HepG2 (cell line): Measurements from ENCODE around the gene LIME1. TPM values are rescaled to one million over a fixed set of nuclear protein-coding genes. Genes with fewer than 3 reads are reported as not detected.

Experiments used
- HDAC2 ChIP-seq: sonication (generic); formaldehyde crosslinking; IDR thresholded peaks from 2 replicates; pipeline ENCODE4 v1.4.0; 2020; ENCODE audit warnings: missing genetic modification reagents
- KAT7 ChIP-seq: IDR thresholded peaks from 2 replicates; pipeline ENCODE4 v1.6.1; 2018; ENCODE audit warnings: borderline replicate concordance, missing compliant biosample characterization
- KMT2A ChIP-seq: sonication (generic); formaldehyde crosslinking; IDR thresholded peaks from 2 replicates; pipeline ENCODE4 v1.4.0; 2020; ENCODE audit warnings: missing genetic modification reagents
- RBM39 ChIP-seq: fragments of 200-400 bp; formaldehyde crosslinking; IDR thresholded peaks from one replicate; pipeline ENCODE4 v1.6.1; 2018; ENCODE audit warnings: antibody characterized with exemption, mild to moderate bottlenecking, low read depth, low read length; ENCODE audit not compliant: poor library complexity, severe bottlenecking
- SKI ChIP-seq: fragments of 450-650 bp; IDR thresholded peaks from one replicate; pipeline ENCODE4 v1.6.1; 2018; ENCODE audit warnings: mild to moderate bottlenecking; ENCODE audit not compliant: partially characterized antibody
- SRSF1 ChIP-seq: fragments of 200-400 bp; formaldehyde crosslinking; optimal IDR thresholded peaks from 2 replicates; pipeline ENCODE3; 2017; ENCODE audit warnings: mild to moderate bottlenecking, low read depth, low read length, moderate library complexity
- ZBTB8A ChIP-seq: sonication (generic); formaldehyde crosslinking; IDR thresholded peaks from 2 replicates; pipeline ENCODE4 v1.4.0; 2020; ENCODE audit warnings: mild to moderate bottlenecking, low read depth, missing genetic modification reagents, borderline replicate concordance
- ZFP62 ChIP-seq: sonication (generic); formaldehyde crosslinking; IDR thresholded peaks from 2 replicates; pipeline ENCODE4 v1.4.0; 2020; ENCODE audit warnings: missing genetic modification reagents
- ZNF335 ChIP-seq: sonication (generic); formaldehyde crosslinking; IDR thresholded peaks from 2 replicates; pipeline ENCODE4 v1.4.0; 2020; ENCODE audit warnings: missing genetic modification reagents
- ZNF34 ChIP-seq: sonication (generic); formaldehyde crosslinking; IDR thresholded peaks from 2 replicates; pipeline ENCODE4 v1.4.0; 2020; ENCODE audit warnings: mild to moderate bottlenecking, missing genetic modification reagents, borderline replicate concordance
- ZNF552 ChIP-seq: sonication (generic); formaldehyde crosslinking; IDR thresholded peaks from 2 replicates; pipeline ENCODE4 v1.9.0; 2022; ENCODE audit warnings: missing genetic modification reagents, mild to moderate bottlenecking, borderline replicate concordance
- ZNF558 ChIP-seq: sonication (generic); formaldehyde crosslinking; IDR thresholded peaks from 2 replicates; pipeline ENCODE4 v1.9.0; 2022; ENCODE audit warnings: mild to moderate bottlenecking, missing genetic modification reagents, borderline replicate concordance
- ZNF572 ChIP-seq: sonication (generic); formaldehyde crosslinking; IDR thresholded peaks from 2 replicates; pipeline ENCODE4 v1.5.1; 2020; ENCODE audit warnings: mild to moderate bottlenecking, missing genetic modification reagents
- ZNF766 ChIP-seq: sonication (generic); formaldehyde crosslinking; IDR thresholded peaks from 2 replicates; pipeline ENCODE4 v1.5.0; 2020; ENCODE audit warnings: missing genetic modification reagents, borderline replicate concordance
- ZSCAN30 ChIP-seq: sonication (generic); formaldehyde crosslinking; IDR thresholded peaks from 2 replicates; pipeline ENCODE4 v1.5.0; 2020; ENCODE audit warnings: mild to moderate bottlenecking, missing genetic modification reagents
- ZSCAN31 ChIP-seq: sonication (generic); formaldehyde crosslinking; IDR thresholded peaks from 2 replicates; pipeline ENCODE4 v1.5.0; 2020; ENCODE audit warnings: low read depth, mild to moderate bottlenecking, missing genetic modification reagents
- polyA plus RNA-seq, 8 experiments: library from polyadenylated mRNA; depleted of rRNA in 3 of 8; stranded (reverse) in 7 of 8; unstranded in 1 of 8; fragments of >200 nt; fragmentation: Illumina TruSeq in 4 of 8; extraction: Trizol in 4 of 8; gene quantifications; 2 replicates each; pipeline versions ENCODE4 v1.2.1 to v1.2.3, GENCODE V29; 2011 to 2016; ENCODE audit warnings: low read depth in 4 of 8, missing spikeins in 1 of 8, mixed read lengths in 1 of 8; ENCODE audit not compliant: insufficient read depth in 1 of 8
- total RNA-seq, 5 experiments: library from RNA; depleted of rRNA; stranded (reverse); fragments of >200 nt; fragmentation: Illumina TruSeq; extraction: Trizol; gene quantifications; 2 replicates each; pipeline ENCODE4 v1.2.3, GENCODE V29; 2016; ENCODE audit warnings: low read depth in 1 of 5
- TF ChIP-seq, protein P1 (sequence below): sonication (generic); formaldehyde crosslinking; IDR thresholded peaks from 2 replicates; pipeline ENCODE4 v1.5.0; 2020; ENCODE audit warnings: mild to moderate bottlenecking, missing genetic modification reagents, borderline replicate concordance
- TF ChIP-seq, protein P2 (sequence below): sonication (generic); formaldehyde crosslinking; IDR thresholded peaks from 2 replicates; pipeline ENCODE4 v1.8.1; 2023; ENCODE audit warnings: missing genetic modification reagents, inconsistent platforms, borderline replicate concordance
- TF ChIP-seq, protein P3 (sequence below): fragments of 450-650 bp; IDR thresholded peaks from 2 replicates; pipeline ENCODE4 v1.6.1; 2017

Gene LIME1
- total and polyA plus RNA-seq, 2 of the 13 experiments (the other 11 are each of a cell fraction or from before 2014, with no cell fraction given): 13.0 to 61.5 TPM

DNA sequence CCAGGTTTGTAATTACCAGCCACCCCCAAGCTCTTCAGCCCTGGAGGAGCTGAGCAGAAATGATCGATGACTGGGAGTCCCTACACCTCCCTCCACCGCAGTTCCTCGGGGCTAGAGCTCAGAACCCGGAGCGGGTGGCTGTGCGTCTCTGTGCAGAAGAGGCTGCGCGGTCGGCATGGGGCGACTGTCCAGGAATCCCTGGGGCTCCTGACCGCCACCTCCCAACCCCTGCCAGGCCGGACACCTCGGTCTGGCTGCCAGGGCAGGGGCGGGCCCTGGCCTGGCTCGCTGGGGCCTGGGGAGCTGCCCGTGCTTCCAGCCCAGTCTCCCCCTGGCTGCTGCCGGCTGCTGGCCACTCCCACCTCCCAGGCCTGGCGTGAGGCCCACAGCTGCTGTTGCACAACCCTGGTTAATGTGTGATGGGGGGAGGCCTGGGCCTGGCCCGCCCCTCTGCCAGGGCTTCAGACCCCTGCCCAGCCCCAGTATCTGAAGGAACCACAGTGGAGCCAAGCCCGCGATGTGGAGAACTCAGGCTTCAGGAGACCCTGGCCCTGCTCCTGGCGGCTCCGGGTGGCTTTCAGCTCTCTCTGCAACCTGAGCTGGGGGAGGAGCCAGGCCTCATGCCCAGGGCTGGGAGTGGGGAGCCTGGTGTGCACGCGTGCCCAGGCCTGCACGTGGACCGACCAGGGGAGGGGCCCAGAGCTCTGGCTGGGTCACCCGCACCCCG is 4.3 kb downstream of the LIME1 start (continued):
- TF ChIP-seq, protein P1, sequence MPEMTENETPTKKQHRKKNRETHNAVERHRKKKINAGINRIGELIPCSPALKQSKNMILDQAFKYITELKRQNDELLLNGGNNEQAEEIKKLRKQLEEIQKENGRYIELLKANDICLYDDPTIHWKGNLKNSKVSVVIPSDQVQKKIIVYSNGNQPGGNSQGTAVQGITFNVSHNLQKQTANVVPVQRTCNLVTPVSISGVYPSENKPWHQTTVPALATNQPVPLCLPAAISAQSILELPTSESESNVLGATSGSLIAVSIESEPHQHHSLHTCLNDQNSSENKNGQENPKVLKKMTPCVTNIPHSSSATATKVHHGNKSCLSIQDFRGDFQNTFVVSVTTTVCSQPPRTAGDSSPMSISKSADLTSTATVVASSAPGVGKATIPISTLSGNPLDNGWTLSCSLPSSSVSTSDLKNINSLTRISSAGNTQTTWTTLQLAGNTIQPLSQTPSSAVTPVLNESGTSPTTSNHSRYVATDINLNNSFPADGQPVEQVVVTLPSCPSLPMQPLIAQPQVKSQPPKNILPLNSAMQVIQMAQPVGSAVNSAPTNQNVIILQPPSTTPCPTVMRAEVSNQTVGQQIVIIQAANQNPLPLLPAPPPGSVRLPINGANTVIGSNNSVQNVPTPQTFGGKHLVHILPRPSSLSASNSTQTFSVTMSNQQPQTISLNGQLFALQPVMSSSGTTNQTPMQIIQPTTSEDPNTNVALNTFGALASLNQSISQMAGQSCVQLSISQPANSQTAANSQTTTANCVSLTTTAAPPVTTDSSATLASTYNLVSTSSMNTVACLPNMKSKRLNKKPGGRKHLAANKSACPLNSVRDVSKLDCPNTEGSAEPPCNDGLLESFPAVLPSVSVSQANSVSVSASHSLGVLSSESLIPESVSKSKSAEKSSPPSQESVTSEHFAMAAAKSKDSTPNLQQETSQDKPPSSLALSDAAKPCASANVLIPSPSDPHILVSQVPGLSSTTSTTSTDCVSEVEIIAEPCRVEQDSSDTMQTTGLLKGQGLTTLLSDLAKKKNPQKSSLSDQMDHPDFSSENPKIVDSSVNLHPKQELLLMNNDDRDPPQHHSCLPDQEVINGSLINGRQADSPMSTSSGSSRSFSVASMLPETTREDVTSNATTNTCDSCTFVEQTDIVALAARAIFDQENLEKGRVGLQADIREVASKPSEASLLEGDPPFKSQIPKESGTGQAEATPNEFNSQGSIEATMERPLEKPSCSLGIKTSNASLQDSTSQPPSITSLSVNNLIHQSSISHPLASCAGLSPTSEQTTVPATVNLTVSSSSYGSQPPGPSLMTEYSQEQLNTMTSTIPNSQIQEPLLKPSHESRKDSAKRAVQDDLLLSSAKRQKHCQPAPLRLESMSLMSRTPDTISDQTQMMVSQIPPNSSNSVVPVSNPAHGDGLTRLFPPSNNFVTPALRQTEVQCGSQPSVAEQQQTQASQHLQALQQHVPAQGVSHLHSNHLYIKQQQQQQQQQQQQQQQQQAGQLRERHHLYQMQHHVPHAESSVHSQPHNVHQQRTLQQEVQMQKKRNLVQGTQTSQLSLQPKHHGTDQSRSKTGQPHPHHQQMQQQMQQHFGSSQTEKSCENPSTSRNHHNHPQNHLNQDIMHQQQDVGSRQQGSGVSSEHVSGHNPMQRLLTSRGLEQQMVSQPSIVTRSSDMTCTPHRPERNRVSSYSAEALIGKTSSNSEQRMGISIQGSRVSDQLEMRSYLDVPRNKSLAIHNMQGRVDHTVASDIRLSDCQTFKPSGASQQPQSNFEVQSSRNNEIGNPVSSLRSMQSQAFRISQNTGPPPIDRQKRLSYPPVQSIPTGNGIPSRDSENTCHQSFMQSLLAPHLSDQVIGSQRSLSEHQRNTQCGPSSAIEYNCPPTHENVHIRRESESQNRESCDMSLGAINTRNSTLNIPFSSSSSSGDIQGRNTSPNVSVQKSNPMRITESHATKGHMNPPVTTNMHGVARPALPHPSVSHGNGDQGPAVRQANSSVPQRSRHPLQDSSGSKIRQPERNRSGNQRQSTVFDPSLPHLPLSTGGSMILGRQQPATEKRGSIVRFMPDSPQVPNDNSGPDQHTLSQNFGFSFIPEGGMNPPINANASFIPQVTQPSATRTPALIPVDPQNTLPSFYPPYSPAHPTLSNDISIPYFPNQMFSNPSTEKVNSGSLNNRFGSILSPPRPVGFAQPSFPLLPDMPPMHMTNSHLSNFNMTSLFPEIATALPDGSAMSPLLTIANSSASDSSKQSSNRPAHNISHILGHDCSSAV (CRISPR knock-in tag): no peak
- no peak; the same call in 1 of the 2 replicates for TF ChIP-seq ZNF552 (CRISPR knock-in tag)
- TF ChIP-seq KMT2A (CRISPR knock-in tag): peak; percentile 80; the same call in 1 of the 2 replicates
- peak; percentile 82; the same call in 1 of the 2 replicates for TF ChIP-seq ZBTB8A (CRISPR knock-in tag)
- peak; percentile 96 for TF ChIP-seq ZSCAN31 (CRISPR knock-in tag)
- TF ChIP-seq SKI: peak; percentile 93
- TF ChIP-seq ZSCAN30 (CRISPR knock-in tag): peak; percentile 99
- TF ChIP-seq ZNF558 (CRISPR knock-in tag): peak; percentile 97
- peak; percentile 75 for TF ChIP-seq SRSF1
- peak; percentile 76; the same call in 1 of the 2 replicates for TF ChIP-seq ZFP62 (CRISPR knock-in tag)
- TF ChIP-seq HDAC2 (CRISPR knock-in tag): peak; percentile 99
- peak; percentile 98 for TF ChIP-seq ZNF766 (CRISPR knock-in tag)
- TF ChIP-seq, protein P2, sequence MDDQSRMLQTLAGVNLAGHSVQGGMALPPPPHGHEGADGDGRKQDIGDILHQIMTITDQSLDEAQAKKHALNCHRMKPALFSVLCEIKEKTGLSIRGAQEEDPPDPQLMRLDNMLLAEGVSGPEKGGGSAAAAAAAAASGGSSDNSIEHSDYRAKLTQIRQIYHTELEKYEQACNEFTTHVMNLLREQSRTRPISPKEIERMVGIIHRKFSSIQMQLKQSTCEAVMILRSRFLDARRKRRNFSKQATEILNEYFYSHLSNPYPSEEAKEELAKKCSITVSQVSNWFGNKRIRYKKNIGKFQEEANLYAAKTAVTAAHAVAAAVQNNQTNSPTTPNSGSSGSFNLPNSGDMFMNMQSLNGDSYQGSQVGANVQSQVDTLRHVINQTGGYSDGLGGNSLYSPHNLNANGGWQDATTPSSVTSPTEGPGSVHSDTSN: peak; percentile 67; the same call in 1 of the 2 replicates
- TF ChIP-seq KAT7 (CRISPR knock-in tag): peak; percentile 99
- no peak; the same call in 1 of the 2 replicates for TF ChIP-seq ZNF34
- TF ChIP-seq, protein P3, sequence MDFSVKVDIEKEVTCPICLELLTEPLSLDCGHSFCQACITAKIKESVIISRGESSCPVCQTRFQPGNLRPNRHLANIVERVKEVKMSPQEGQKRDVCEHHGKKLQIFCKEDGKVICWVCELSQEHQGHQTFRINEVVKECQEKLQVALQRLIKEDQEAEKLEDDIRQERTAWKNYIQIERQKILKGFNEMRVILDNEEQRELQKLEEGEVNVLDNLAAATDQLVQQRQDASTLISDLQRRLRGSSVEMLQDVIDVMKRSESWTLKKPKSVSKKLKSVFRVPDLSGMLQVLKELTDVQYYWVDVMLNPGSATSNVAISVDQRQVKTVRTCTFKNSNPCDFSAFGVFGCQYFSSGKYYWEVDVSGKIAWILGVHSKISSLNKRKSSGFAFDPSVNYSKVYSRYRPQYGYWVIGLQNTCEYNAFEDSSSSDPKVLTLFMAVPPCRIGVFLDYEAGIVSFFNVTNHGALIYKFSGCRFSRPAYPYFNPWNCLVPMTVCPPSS: no peak
- peak; percentile 98 for TF ChIP-seq ZNF572 (CRISPR knock-in tag)
- TF ChIP-seq RBM39: peak; percentile 98
- TF ChIP-seq ZNF335 (CRISPR knock-in tag): peak; percentile 86; the same call in 1 of the 2 replicates
